NCI-H460 (cell line): Measurements from ENCODE around the gene MAP1LC3A. TPM values are rescaled to one million over a fixed set of nuclear protein-coding genes. Genes with fewer than 3 reads are reported as not detected.
"Not testable (repeated sequence)": the region's sequence is repeated elsewhere in the genome, so short reads cannot be mapped to it uniquely, and the experiment has no call there.

Experiments used
- DNase-seq: peaks from one replicate; pipeline ENCODE4 v3.0.0-alpha.2; 2016; ENCODE audit warnings: low read depth; ENCODE audit errors: extremely low read depth
- polyA plus RNA-seq: library from polyadenylated mRNA; depleted of rRNA; stranded (reverse); fragments of >200 nt; gene quantifications from 2 replicates; pipeline ENCODE4 v1.2.3, GENCODE V29; 2014; cell fraction: nucleus; rRNA removed
- total RNA-seq: library from RNA; depleted of rRNA; stranded (reverse); fragments of >200 nt; shearing (Covaris generic); gene quantifications from 2 replicates; pipeline ENCODE4 v1.2.3, GENCODE V29; 2014; rRNA removed

MAP1LC3A gene
- 1.2 and 2.3 TPM in 2 replicates for total RNA-seq
- polyA plus RNA-seq = 0.33 and 9.5 TPM in 2 replicates

DNA sequence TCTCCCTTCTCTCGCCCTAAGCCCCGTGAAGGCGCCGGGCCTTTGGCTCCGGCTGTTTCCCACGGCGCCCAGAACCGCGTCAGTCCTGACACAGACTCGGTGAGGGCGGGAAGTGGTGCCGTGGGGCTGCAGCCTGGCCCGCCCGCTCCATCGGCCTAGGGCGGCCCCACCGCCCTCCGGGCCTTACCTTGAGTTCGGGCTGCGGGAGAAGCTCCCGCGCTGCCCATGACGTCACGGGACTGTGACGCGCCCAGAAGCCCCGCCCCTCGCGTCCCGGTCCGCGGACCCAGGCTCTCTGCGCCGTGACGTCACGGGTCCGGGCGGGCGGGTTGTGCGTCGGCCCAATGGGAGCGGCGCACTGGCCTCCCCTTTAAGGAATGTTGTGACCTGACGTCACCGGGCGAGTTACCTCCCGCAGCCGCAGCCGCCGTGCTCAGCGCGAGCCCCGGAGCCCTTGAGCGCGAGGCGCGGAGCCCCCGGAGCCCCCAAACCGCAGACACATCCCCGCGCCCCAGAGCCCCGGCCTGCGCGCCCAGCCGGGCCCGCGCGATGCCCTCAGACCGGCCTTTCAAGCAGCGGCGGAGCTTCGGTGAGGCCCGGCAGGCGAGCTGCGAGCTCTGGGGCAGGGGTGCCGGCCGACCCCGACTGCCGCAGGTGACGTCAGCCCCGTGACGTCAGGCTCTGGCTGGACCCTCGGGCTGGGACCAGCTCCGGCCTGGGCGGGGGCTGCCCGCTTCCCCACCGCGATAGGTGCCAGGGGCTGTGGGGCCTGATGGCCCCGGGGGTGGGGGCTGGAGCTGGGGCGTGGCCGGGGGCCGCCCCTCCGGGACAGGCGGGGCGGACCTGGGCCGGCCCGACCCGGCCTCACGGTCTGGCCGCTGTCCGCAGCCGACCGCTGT lies at the start of gene MAP1LC3A:
TSS of gene MAP1LC3A (plus strand) at position 399 of the 899 bp plus-strand sequence. CDS start at position 550, 151 bp downstream.
- DNase-seq = peak; percentile 79

DNA sequence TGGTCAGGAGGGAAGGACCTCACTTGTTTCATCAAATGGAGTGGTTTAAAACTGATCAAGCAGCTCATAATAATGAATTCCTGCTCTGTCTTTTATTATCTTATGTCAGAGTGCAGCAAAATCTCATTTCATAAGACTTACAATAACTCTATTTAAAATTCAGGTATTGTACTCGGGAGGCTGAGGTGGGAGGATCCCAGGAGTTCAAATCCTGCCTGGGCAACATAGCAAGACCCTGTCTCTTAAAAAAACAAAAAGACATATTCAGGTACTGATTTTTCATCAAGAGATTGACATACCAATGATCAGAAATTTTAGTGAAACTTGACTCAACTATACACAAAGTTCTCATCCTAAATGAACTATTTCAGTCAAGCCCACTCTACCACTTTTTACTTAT lies 47.9 kb upstream of the MAP1LC3A start:
- no peak for DNase-seq

DNA sequence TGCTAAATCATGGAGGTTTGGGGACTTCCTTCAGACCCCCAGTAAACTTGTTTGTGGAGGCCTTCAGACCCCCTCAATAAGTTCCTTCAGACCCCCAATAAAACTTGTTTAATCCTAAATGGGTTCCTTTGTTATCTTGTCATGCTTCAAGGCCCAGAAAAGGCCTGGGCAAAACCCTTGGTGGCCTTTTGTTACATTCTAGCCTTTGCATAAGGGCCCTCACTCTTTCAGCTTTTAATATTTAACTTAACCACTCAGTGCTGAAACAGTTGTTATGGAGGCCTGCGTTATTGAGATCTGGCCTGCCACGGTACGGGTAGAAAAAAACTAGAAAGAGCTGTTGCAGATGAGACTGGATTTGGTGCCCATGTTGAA lies 46.6 kb upstream of the MAP1LC3A start:
- DNase-seq = no peak

- no peak for DNase-seq
These were observed 46.1 kb upstream of the MAP1LC3A start for GRCh38 chr20:34512266-34512954.

- DNase-seq = no peak
These were observed 45.5 kb upstream of the MAP1LC3A start for GRCh38 chr20:34512955-34513419.

- DNase-seq = not testable (repeated sequence)
These were observed 44.5 kb upstream of the MAP1LC3A start for GRCh38 chr20:34514034-34514433.

GRCh38 chr20:34514897-34515483 lies 43.5 kb upstream of the MAP1LC3A start:
- no peak for DNase-seq

DNA sequence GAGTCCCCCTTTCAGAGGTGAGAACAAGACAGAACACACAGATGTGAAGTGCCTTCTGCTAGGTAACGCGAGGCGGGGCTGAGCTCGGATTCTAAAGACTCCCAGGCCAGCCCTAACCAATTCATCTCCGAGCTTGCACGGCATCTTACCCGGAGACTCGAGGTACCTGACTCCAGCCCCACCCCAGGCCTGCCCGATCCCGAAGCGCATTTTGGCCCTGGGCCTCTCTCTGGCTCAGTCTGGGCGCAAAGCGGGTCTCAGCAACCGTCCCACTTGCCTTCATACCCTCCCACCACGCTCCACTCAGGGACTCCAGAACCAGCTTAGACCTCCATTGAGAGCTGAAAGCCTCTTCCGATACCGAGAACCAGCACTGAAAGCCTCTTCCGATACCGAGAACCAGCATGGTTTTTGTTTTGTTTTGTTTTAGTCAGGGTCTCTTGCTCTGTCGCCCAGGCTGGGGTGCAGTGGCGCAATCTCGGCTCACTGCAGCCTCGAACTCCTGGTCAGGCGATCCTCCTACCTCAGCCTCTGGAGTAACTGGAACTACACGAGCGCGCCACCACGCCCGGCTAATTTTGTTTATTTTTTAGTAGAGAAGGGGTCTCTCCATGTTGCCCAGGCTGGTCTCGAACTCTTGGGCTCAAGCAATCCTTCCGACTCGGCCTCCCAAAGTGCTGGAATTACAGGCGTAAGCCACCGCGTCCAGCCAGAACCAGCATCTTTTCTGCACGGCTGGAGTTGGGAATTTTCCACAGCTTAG lies 42.9 kb upstream of the MAP1LC3A start:
- no peak for DNase-seq

GRCh38 chr20:34516247-34517113 lies 42.0 kb upstream of the MAP1LC3A start, which contains the start of gene DYNLRB1:
DYNLRB1 (plus strand) TSS chr20:34516422; CDS start chr20:34516459, 37 bp downstream.
- peak; percentile 96 for DNase-seq

DNA sequence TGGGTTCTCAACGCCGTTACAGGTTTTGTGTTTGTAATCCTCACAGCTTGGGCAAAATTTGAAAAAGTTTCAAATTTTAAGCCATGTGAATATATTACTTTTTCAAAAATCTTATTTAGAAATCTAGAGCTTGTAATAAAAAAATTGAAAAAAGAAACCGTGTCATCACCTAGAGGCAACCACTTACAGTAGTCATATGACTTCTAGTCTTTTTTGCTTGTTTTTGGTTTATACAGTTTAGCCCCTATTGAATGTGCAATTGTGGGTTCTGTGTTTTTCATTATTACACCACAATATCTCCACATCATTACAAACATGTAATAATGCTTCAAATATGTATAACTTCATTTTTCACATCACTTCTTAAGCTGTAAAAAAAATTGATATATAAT lies 41.4 kb upstream of the MAP1LC3A start:
- no peak for DNase-seq

GRCh38 chr20:34518863-34519262 lies 39.7 kb upstream of the MAP1LC3A start:
- DNase-seq = not testable (repeated sequence)

GRCh38 chr20:34519841-34520240 lies 38.7 kb upstream of the MAP1LC3A start:
- DNase-seq = not testable (repeated sequence)

DNA sequence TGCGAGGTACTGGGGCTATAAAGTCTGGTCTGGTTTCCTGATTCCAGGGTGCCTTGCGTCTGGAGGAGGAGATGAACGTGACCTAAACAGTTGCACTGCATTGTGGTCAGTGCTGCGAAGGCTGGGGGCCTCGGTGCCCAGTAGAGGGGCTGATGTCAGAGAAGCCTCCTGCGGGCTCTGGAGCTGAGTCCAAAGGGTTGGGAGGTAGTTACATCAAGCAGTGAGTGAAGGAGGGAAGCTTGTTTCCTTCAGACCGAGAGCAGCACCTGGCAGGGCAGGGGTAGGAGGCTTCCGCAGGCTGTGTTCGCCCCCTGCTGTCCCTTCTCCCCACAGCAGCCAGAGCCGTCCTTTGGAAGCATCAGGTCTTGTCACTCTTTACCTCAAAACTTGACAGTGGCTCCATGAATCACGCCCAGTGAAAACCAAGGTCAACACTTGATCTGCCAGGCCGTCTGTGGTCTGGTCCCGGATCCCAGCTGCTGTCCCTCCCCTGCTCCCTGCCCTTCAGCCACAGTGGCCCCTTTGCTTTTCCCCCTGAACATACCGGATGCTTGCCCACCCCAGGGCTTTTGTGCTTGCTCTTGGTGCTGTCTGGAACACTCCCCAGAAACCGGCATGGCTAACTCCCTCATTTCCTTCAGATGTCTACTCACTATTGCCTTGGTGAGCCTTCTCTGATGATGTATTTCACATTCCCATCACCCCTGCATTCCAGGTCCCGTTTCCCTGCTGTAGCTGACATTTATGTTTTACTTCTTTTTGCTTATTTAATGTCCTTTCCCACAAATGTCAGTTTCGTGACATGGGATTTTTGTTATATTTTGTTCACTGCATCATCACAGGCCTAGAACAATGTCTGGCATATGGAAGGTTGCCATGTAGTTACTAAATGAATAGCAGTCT lies 35.3 kb upstream of the MAP1LC3A start:
- peak; percentile 43 for DNase-seq

- no peak for DNase-seq
These were observed 34.1 kb upstream of the MAP1LC3A start for GRCh38 chr20:34524426-34524825.

DNA sequence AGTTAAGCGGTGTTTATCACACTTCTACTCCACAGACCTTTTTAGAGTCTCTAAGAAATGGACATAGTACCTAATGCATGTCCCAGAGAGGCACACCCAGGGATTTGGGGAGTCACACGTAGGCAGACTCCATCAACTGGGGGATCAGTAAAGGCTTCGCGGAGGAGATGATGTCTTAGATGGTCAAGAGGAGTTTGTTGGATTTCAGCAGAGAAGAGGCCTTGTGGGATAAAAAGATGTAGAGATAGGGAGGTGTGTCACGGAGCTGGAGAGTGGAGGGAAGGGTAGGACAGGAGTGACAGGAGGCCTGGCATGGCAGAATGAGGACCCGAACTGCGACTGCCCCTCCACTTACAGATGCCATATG lies 33.2 kb upstream of the MAP1LC3A start:
- no peak for DNase-seq

DNA sequence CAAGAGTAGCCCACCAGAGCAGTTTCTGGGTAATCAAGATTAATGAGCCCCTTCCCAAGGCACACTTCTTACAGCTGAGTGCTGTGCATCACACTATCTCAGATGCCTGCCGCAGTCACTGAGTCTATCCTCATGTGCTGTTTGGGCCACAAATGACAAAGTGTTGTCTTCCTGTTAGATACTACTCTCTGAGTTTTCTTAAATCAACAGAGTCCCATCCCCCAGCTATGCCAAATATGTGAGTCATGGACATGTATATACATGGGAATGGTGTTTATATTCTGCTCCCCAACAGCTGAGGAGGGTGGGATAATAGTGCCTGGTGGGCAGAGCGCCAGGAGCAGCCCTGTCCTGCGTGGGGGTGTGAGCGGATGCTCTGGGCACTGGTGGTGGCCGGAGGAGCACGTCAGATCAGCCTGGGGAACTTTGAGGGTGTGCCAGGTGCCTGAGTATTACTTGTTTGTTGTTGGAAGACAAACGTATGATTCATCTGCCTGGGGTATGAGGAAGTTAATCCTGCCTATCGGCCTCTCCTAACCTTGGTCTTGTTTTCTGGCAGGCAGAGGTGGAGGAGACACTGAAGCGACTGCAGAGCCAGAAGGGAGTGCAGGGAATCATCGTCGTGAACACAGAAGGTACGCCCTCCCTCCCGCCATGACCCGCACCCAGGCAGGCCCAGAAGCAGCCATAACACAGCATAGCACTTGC lies 32.7 kb upstream of the MAP1LC3A start:
- peak; percentile 81 for DNase-seq

DNA sequence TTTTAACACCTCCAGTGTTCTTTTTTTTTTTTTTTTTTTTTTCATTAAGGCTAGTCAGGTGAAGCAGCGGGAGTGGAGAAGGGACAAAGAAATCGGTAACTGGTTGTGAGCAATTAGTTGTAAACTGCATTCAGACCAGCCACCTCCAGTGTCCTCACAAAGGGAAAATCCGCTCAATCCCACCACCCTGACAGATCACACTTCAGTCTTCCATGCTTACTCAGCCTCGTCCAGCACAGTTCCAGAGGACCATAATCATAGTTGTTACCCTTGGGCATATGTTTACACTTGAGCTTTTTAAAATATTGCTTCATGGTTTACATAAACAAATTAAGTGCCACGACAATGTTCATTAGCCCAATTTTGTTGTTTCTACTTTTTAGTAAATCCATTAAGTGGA lies 32.1 kb upstream of the MAP1LC3A start:
- no peak for DNase-seq

DNA sequence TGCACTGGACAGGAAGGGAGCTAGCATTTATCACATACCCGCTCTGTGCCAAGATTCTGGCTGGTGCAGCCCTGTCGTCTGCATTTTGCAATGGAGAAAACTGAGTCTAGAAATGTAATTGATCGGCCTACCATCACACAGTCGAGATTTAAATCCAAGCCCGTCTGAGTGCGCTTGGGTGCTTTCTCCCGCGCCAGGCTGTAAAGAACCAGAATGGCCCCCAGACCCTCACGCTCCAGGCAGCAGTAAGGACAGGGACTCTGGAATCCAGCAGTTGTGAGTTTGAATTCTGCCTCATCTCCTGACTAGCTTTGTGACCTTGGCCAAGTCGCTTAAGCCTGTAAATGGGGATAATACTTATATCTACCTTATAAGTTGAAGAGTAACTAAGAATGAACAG lies 31.5 kb upstream of the MAP1LC3A start:
- no peak for DNase-seq
